ENCODE data around the gene ACO2.

- TF ChIP-seq POLR2A (IDR thresholded peaks at IDR 0.05; ENCODE audit: low read length) (no peak), GATA1 (IDR thresholded peaks at IDR 0.05; ENCODE audit: low read depth, low read length) (no peak)
These were observed 66.3 kb downstream of the ACO2 start for GRCh38 chr22:41535244-41535643.
